Ovary (tissue), 3 donors: ENCODE data around the gene SOD1.

Experiments used
- EP300 ChIP-seq: sonication (generic); formaldehyde crosslinking; IDR thresholded peaks from one replicate; pipeline ENCODE4 v1.6.1; 2017; ENCODE audit warnings: antibody characterized with exemption
- POLR2A ChIP-seq: fragments of 450-650 bp; IDR thresholded peaks from one replicate; pipeline ENCODE4 v1.6.1; 2017; ENCODE audit warnings: antibody characterized with exemption, mild to moderate bottlenecking, moderate library complexity
- TF ChIP-seq, protein P1 (sequence below), 3 donors: fragments of 450-650 bp in 2 of 3; fragments of 200-600 bp in 1 of 3; IDR thresholded peaks; one replicate each; pipeline versions ENCODE4 v1.5.1 to v1.8.0; 2016 to 2022; ENCODE audit warnings: antibody characterized with exemption in 3 of 3, mild to moderate bottlenecking in 1 of 3
- donor health status: DM: no; HTN: no; CAD: no.

- TF ChIP-seq, protein P1, sequence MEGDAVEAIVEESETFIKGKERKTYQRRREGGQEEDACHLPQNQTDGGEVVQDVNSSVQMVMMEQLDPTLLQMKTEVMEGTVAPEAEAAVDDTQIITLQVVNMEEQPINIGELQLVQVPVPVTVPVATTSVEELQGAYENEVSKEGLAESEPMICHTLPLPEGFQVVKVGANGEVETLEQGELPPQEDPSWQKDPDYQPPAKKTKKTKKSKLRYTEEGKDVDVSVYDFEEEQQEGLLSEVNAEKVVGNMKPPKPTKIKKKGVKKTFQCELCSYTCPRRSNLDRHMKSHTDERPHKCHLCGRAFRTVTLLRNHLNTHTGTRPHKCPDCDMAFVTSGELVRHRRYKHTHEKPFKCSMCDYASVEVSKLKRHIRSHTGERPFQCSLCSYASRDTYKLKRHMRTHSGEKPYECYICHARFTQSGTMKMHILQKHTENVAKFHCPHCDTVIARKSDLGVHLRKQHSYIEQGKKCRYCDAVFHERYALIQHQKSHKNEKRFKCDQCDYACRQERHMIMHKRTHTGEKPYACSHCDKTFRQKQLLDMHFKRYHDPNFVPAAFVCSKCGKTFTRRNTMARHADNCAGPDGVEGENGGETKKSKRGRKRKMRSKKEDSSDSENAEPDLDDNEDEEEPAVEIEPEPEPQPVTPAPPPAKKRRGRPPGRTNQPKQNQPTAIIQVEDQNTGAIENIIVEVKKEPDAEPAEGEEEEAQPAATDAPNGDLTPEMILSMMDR (IDR thresholded peaks at IDR 0.05) = no peak
- no peak for TF ChIP-seq POLR2A
- no peak for TF ChIP-seq EP300
Observed at GRCh38 chr21:31670070-31670469, 10.6 kb downstream of the SOD1 start.
